ENCODE measurements around the gene ZBTB11. TPM values are rescaled to one million over a fixed set of nuclear protein-coding genes. Genes with fewer than 3 reads are reported as not detected.
"Not testable (repeated sequence)": the region's sequence is repeated elsewhere in the genome, so short reads cannot be mapped to it uniquely, and the experiment has no call there.

The ZBTB11 gene
- total and polyA plus RNA-seq, 9 donors: 11.1 to 17.7 (median 14.6) TPM

GRCh38 chr3:101646726-101647125, 30.2 kb downstream of the ZBTB11 start:
- H3K27me3 ChIP-seq (ENCODE audit: control insufficient read depth, insufficient read depth, low read length): no peaks in the 10 kb centered on the region
- H3K4me3 ChIP-seq (ENCODE audit: low read length): no peak overlapping the region
- no peaks in the 10 kb centered on the region for H3K9me3 ChIP-seq (replicated peaks; ENCODE audit: control insufficient read depth, low read depth, low read length)
- no peak overlapping the region for H3K27ac ChIP-seq (ENCODE audit: low read length)
- peaks cover 12% of the 10 kb centered on the region for H3K36me3 ChIP-seq (ENCODE audit: control insufficient read depth, insufficient read depth, low read length)
- WGBS (ENCODE audit: insufficient coverage): no CpG with 5 or more reads among the region's 1 CpG
- no peak for DNase-seq
- H3K4me1 ChIP-seq (ENCODE audit: control insufficient read depth, insufficient read depth, low read length): no peaks in the 10 kb centered on the region

- 100% methylated on average over 1 of the region's 6 CpGs for WGBS (ENCODE audit: insufficient coverage)
- H3K4me1 ChIP-seq (ENCODE audit: control insufficient read depth, insufficient read depth, low read length): no peaks in the 10 kb centered on the region
- no peaks in the 10 kb centered on the region for H3K27me3 ChIP-seq (ENCODE audit: control insufficient read depth, insufficient read depth, low read length)
- peaks cover 3% of the 10 kb centered on the region for H3K36me3 ChIP-seq (ENCODE audit: control insufficient read depth, insufficient read depth, low read length)
- no peak overlapping the region for H3K27ac ChIP-seq (ENCODE audit: low read length)
- H3K9me3 ChIP-seq (replicated peaks; ENCODE audit: control insufficient read depth, low read depth, low read length): no peaks in the 10 kb centered on the region
- no peak for DNase-seq
- no peak overlapping the region for H3K4me3 ChIP-seq (ENCODE audit: low read length)
Measured at GRCh38 chr3:101643861-101644613, 32.9 kb downstream of the ZBTB11 start.

GRCh38 chr3:101643009-101643844, 33.7 kb downstream of the ZBTB11 start:
- H3K4me1 ChIP-seq (ENCODE audit: control insufficient read depth, insufficient read depth, low read length): no peaks in the 10 kb centered on the region
- no peak for DNase-seq
- no peaks in the 10 kb centered on the region for H3K36me3 ChIP-seq (ENCODE audit: control insufficient read depth, insufficient read depth, low read length)
- WGBS (ENCODE audit: insufficient coverage): 79% methylated on average over 5 of the region's 8 CpGs
- H3K9me3 ChIP-seq (replicated peaks; ENCODE audit: control insufficient read depth, low read depth, low read length): no peaks in the 10 kb centered on the region
- no peaks in the 10 kb centered on the region for H3K27me3 ChIP-seq (ENCODE audit: control insufficient read depth, insufficient read depth, low read length)
- no peak overlapping the region for H3K27ac ChIP-seq (ENCODE audit: low read length)
- H3K4me3 ChIP-seq (ENCODE audit: low read length): no peak overlapping the region

- DNase-seq: no peak
- Histone ChIP-seq H3K9me3 (replicated peaks; ENCODE audit: control insufficient read depth, low read depth, low read length) (no peaks in the 10 kb centered on the region), H3K27me3 (ENCODE audit: control insufficient read depth, insufficient read depth, low read length) (no peaks in the 10 kb centered on the region), H3K27ac (ENCODE audit: low read length) (no peak overlapping the region), H3K4me3 (ENCODE audit: low read length) (no peak overlapping the region), H3K4me1 (ENCODE audit: control insufficient read depth, insufficient read depth, low read length) (no peaks in the 10 kb centered on the region), H3K36me3 (ENCODE audit: control insufficient read depth, insufficient read depth, low read length) (no peaks in the 10 kb centered on the region)
- WGBS (ENCODE audit: insufficient coverage): no CpG with 5 or more reads among the region's 3 CpGs
Measured at GRCh38 chr3:101642441-101642840, 34.5 kb downstream of the ZBTB11 start.

GRCh38 chr3:101641397-101642115, 35.4 kb downstream of the ZBTB11 start:
- not testable (repeated sequence) for H3K4me1 ChIP-seq (ENCODE audit: control insufficient read depth, insufficient read depth, low read length); H3K27me3 ChIP-seq (ENCODE audit: control insufficient read depth, insufficient read depth, low read length); H3K4me3 ChIP-seq (ENCODE audit: low read length); H3K36me3 ChIP-seq (ENCODE audit: control insufficient read depth, insufficient read depth, low read length); H3K9me3 ChIP-seq (replicated peaks; ENCODE audit: control insufficient read depth, low read depth, low read length); DNase-seq; H3K27ac ChIP-seq (ENCODE audit: low read length)
- 48% methylated on average over 8 of the region's 14 CpGs for WGBS (ENCODE audit: insufficient coverage)

GRCh38 chr3:101640256-101640655, 36.7 kb downstream of the ZBTB11 start:
- Histone ChIP-seq H3K27ac (ENCODE audit: low read length) (no peak overlapping the region), H3K27me3 (ENCODE audit: control insufficient read depth, insufficient read depth, low read length) (no peaks in the 10 kb centered on the region), H3K4me1 (ENCODE audit: control insufficient read depth, insufficient read depth, low read length) (peaks cover 2% of the 10 kb centered on the region), H3K9me3 (replicated peaks; ENCODE audit: control insufficient read depth, low read depth, low read length) (no peaks in the 10 kb centered on the region), H3K36me3 (ENCODE audit: control insufficient read depth, insufficient read depth, low read length) (no peaks in the 10 kb centered on the region), H3K4me3 (ENCODE audit: low read length) (no peak overlapping the region)
- DNase-seq: no peak
- WGBS (ENCODE audit: insufficient coverage): 88% methylated on average over 9 of the region's 10 CpGs

- Histone ChIP-seq H3K27me3 (ENCODE audit: control insufficient read depth, insufficient read depth, low read length) (no peaks in the 10 kb centered on the region), H3K4me1 (ENCODE audit: control insufficient read depth, insufficient read depth, low read length) (peaks cover 2% of the 10 kb centered on the region), H3K9me3 (replicated peaks; ENCODE audit: control insufficient read depth, low read depth, low read length) (no peaks in the 10 kb centered on the region), H3K27ac (ENCODE audit: low read length) (no peak overlapping the region), H3K4me3 (ENCODE audit: low read length) (no peak overlapping the region), H3K36me3 (ENCODE audit: control insufficient read depth, insufficient read depth, low read length) (no peaks in the 10 kb centered on the region)
- WGBS (ENCODE audit: insufficient coverage): 78% methylated on average over 15 of the region's 18 CpGs
- DNase-seq: no peak
Measured at GRCh38 chr3:101639280-101639963, 37.5 kb downstream of the ZBTB11 start.

- H3K36me3 ChIP-seq (ENCODE audit: control insufficient read depth, insufficient read depth, low read length): no peaks in the 10 kb centered on the region
- peaks cover 2% of the 10 kb centered on the region for H3K4me1 ChIP-seq (ENCODE audit: control insufficient read depth, insufficient read depth, low read length)
- H3K27ac ChIP-seq (ENCODE audit: low read length): no peak overlapping the region
- no peaks in the 10 kb centered on the region for H3K9me3 ChIP-seq (replicated peaks; ENCODE audit: control insufficient read depth, low read depth, low read length)
- H3K27me3 ChIP-seq (ENCODE audit: control insufficient read depth, insufficient read depth, low read length): no peaks in the 10 kb centered on the region
- no peak overlapping the region for H3K4me3 ChIP-seq (ENCODE audit: low read length)
- WGBS (ENCODE audit: insufficient coverage): 58% methylated on average over 5 of the region's 10 CpGs
- no peak for DNase-seq
Measured at GRCh38 chr3:101638261-101638745, 38.6 kb downstream of the ZBTB11 start.

GRCh38 chr3:101637451-101637850, 39.5 kb downstream of the ZBTB11 start:
- DNase-seq: no peak
- no peaks in the 10 kb centered on the region for H3K36me3 ChIP-seq (ENCODE audit: control insufficient read depth, insufficient read depth, low read length)
- H3K27me3 ChIP-seq (ENCODE audit: control insufficient read depth, insufficient read depth, low read length): no peaks in the 10 kb centered on the region
- WGBS (ENCODE audit: insufficient coverage): 88% methylated on average over 10 of the region's 10 CpGs
- no peak overlapping the region for H3K4me3 ChIP-seq (ENCODE audit: low read length)
- H3K4me1 ChIP-seq (ENCODE audit: control insufficient read depth, insufficient read depth, low read length): peaks cover 2% of the 10 kb centered on the region
- H3K27ac ChIP-seq (ENCODE audit: low read length): no peak overlapping the region
- no peaks in the 10 kb centered on the region for H3K9me3 ChIP-seq (replicated peaks; ENCODE audit: control insufficient read depth, low read depth, low read length)

Measured in muscle of leg (tissue), 11 donors.